Activated CD8-positive, alpha-beta T cell treated with anti-CD3 and anti-CD28 coated beads for 36 hours (primary cell): ENCODE data around the gene CDC42EP1. TPM values are rescaled to one million over a fixed set of nuclear protein-coding genes. Genes with fewer than 3 reads are reported as not detected.
A peak's percentile ranks its signal among the peaks of the same experiment; 100 is the strongest.

Source experiments
- ATAC-seq: fragments of 200-7000 bp; cut with Tn5 transposase; one replicate; pipeline ENCODE4 v1.10.0; 2021; ENCODE audit warnings: mild to moderate bottlenecking, moderate library complexity
- CTCF ChIA-PET: fragments of 350-600 bp; sonication (Branson Sonifier 250); formaldehyde crosslinking; loops from one replicate; lab custom pipeline; 2021; ENCODE audit warnings: antibody characterized with exemption; lab: Charles Lee
- POLR2A ChIA-PET: fragments of 350-600 bp; sonication (Branson Sonifier 250); formaldehyde crosslinking; loops from one replicate; lab custom pipeline; 2021; ENCODE audit warnings: antibody characterized with exemption; lab: Charles Lee
- DNase-seq: peaks from one replicate; pipeline ENCODE4 v3.0.0-alpha.2; 2020
- H3K27ac Mint-ChIP-seq: one replicate; pipeline ENCODE4 v1.8.0; 2021; ENCODE audit warnings: mild to moderate bottlenecking, mixed read lengths
- H3K27me3 Mint-ChIP-seq: one replicate; pipeline ENCODE4 v1.8.0; 2021; ENCODE audit warnings: mixed read lengths
- H3K36me3 Mint-ChIP-seq: one replicate; pipeline ENCODE4 v1.8.0; 2021; ENCODE audit warnings: low read depth, mixed read lengths
- H3K4me1 Mint-ChIP-seq: one replicate; pipeline ENCODE4 v1.8.0; 2021; ENCODE audit warnings: low read depth, mixed read lengths
- H3K4me3 Mint-ChIP-seq: one replicate; pipeline ENCODE4 v1.8.0; 2021; ENCODE audit warnings: mild to moderate bottlenecking, moderate library complexity, mixed read lengths
- H3K9me3 Mint-ChIP-seq: one replicate; pipeline ENCODE4 v1.8.0; 2021; ENCODE audit warnings: mixed read lengths
- intact Hi-C: fragments of 100-400 bp; cut with micrococcal nuclease; formaldehyde crosslinking; loops from one replicate; pipeline ENCODE4 v1.10.0; 2022
- total RNA-seq, 2 experiments: library from RNA; stranded (reverse); gene quantifications; one replicate each; pipeline ENCODE4 v1.2.3, GENCODE V29; 2021
- TF ChIP-seq, protein P1 (sequence below): fragments of 200-600 bp; IDR thresholded peaks from one replicate; pipeline ENCODE4 v1.8.0; 2022; ENCODE audit warnings: antibody characterized with exemption, mild to moderate bottlenecking

The CDC42EP1 gene
- total RNA-seq, 2 experiments from 2014 or later = 0.59 to 0.72 TPM

DNA sequence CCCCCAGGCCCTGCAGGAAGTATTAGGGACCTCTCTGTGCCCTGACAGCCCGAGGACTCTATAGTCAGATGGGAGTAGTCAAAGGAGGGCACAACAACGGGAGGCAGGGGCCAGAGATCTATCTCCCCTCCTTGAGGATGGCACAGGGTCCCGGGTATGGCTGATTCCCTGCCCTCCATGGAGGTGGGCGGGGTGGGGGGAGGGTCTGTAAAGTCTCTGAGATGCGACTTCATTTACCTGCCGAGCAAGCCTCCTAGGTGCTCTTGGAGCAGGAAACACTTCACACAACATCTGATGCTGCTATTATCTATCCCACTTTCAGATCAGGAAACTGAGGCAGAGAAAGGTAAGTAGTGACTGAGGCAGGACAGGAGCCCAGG, 769 bp upstream of the CDC42EP1 start:
- ATAC-seq (no peak), DNase-seq (no peak)
- intact Hi-C loops = no loop called here
- CTCF ChIA-PET = interaction anchor here (5.0 to 15.7 kb wide), 2 partner anchors 8 to 15 kb away, joined by 41 to 501 read pairs; no protein-coding TSS in a partner anchor
- POLR2A ChIA-PET = no interaction called here
- TF ChIP-seq, protein P1, sequence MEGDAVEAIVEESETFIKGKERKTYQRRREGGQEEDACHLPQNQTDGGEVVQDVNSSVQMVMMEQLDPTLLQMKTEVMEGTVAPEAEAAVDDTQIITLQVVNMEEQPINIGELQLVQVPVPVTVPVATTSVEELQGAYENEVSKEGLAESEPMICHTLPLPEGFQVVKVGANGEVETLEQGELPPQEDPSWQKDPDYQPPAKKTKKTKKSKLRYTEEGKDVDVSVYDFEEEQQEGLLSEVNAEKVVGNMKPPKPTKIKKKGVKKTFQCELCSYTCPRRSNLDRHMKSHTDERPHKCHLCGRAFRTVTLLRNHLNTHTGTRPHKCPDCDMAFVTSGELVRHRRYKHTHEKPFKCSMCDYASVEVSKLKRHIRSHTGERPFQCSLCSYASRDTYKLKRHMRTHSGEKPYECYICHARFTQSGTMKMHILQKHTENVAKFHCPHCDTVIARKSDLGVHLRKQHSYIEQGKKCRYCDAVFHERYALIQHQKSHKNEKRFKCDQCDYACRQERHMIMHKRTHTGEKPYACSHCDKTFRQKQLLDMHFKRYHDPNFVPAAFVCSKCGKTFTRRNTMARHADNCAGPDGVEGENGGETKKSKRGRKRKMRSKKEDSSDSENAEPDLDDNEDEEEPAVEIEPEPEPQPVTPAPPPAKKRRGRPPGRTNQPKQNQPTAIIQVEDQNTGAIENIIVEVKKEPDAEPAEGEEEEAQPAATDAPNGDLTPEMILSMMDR = no peak
- Mint-ChIP-seq H3K9me3 (no peaks in the 10 kb centered on the region), H3K36me3 (no peaks in the 10 kb centered on the region), H3K4me1 (peaks cover 20% of the 10 kb centered on the region), H3K4me3 (no peak overlapping the region), H3K27me3 (peaks cover 52% of the 10 kb centered on the region), H3K27ac (no peak overlapping the region)

DNA sequence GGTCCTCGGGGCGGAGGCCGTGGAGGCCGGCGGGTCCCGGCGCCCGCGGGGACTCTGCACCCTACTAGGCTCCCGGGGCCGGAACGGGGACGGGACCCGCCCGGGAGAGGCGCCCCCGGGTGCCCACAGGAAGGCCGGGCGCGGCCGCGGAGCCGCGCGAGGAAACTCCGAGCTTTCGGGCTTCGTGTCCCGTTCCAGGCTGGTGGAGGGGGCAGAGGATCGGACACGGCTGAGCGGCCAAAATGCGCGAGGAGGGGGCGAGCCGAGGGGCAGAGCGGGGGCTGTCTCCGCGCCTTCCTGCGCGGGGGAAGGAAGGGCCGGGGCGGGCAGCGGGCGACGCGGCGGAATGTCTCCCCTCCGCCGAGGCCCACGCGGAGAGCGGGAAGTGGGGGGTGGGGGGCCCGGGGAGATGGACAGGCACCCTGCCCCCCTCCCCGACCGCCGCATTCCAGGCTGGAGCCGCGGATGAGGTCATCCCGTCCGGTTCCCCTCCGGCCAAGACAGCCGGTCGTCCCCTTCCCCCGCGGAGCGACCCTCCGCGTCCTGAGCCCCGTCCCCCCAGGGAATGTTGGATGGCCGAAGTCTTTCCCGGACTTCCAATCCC, 430 bp downstream of the CDC42EP1 start:
- H3K4me1 Mint-ChIP-seq = peaks cover 20% of the 10 kb centered on the region
- no peaks in the 10 kb centered on the region for H3K36me3 Mint-ChIP-seq
- TF ChIP-seq, protein P1 = no peak
- peak overlapping the region; percentile 50 for H3K4me3 Mint-ChIP-seq
- H3K27ac Mint-ChIP-seq = no peak overlapping the region
- intact Hi-C loops = loop anchor here (10.0 kb wide), 1 partner anchor 246 kb away; no protein-coding TSS in a partner anchor
- ChIA-PET POLR2A (interaction anchor here (1.1 to 1.7 kb wide), 2 partner anchors 29 to 47 kb away, joined by 3 to 4 read pairs; no protein-coding TSS in a partner anchor), CTCF (interaction anchor here (0.7 to 15.7 kb wide), 8 partner anchors 9 to 278 kb away, joined by 3 to 501 read pairs (median 5); partner anchors contain the start of gene CYTH4)
- DNase-seq (no peak), ATAC-seq (no peak)
- peaks cover 52% of the 10 kb centered on the region for H3K27me3 Mint-ChIP-seq
- no peaks in the 10 kb centered on the region for H3K9me3 Mint-ChIP-seq

DNA sequence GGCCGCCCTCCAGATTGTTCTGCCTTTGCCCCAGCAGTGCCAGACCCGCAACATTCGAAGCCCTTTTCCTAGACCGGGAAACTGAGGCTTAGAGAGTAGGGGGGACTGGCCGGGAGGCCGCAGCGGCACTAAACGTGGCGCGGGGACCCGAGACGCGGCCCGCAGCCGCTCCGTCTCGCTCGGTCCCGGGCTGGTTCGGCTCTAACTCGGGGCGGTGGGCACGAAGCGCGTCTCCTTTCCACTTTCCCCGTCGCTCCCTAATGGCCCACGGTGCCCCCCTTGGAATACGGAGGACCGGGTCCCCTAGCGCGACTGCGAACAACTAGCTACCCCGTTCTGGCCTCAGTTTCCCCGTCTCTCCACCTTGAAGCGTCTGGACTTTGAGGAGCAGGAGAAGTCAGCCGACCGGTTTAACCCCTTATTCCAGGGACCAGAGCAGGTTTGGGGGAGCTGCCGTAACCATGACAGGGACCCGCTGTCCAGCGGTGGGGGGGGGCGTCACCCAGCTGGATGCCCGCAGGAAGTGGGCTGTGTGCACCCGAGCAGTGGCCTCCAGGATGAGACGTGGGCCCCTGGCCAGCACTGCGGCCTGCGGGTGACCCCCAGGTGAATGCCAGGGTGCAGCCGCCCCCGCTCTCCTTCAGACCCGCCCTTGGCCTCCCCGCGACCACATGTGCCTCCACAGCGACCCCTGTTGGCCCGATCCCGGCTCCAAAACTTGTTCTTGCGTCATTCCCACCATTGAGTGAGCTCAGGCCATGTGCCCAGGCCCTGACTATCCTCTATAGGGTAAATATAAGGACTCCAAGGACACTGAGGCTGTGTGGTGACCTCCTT, 1.1 kb downstream of the CDC42EP1 start:
- Mint-ChIP-seq H3K27ac (peak overlapping the region; percentile 65), H3K27me3 (peaks cover 49% of the 10 kb centered on the region), H3K9me3 (no peaks in the 10 kb centered on the region), H3K4me1 (peaks cover 27% of the 10 kb centered on the region), H3K4me3 (peak overlapping the region; percentile 50), H3K36me3 (no peaks in the 10 kb centered on the region)
- peak; percentile 95 for DNase-seq
- POLR2A ChIA-PET = interaction anchor here (0.6 to 1.7 kb wide), 7 partner anchors 12 to 203 kb away, joined by 3 to 8 read pairs (median 3); no protein-coding TSS in a partner anchor
- TF ChIP-seq, protein P1 = peak; percentile 82
- intact Hi-C loops = loop anchor here (10.0 kb wide), 1 partner anchor 247 kb away; no protein-coding TSS in a partner anchor
- CTCF ChIA-PET = interaction anchor here (0.6 to 15.7 kb wide), 24 partner anchors 9 to 292 kb away, joined by 3 to 501 read pairs (median 3); partner anchors contain the start of genes CYTH4, GGA1, LGALS2 and MFNG
- peak; percentile 68 for ATAC-seq

- Mint-ChIP-seq H3K9me3 (no peaks in the 10 kb centered on the region), H3K4me3 (peak overlapping the region; percentile 31), H3K27me3 (peaks cover 43% of the 10 kb centered on the region), H3K27ac (peak overlapping the region; percentile 65), H3K36me3 (no peaks in the 10 kb centered on the region), H3K4me1 (peaks cover 36% of the 10 kb centered on the region)
- CTCF ChIA-PET = interaction anchor here (0.6 to 15.7 kb wide), 25 partner anchors 8 to 293 kb away, joined by 3 to 501 read pairs (median 3); partner anchors contain the start of genes CYTH4, GGA1, LGALS2 and MFNG
- DNase-seq = no peak
- POLR2A ChIA-PET = interaction anchor here (0.6 to 1.7 kb wide), 7 partner anchors 13 to 202 kb away, joined by 3 to 8 read pairs (median 3); no protein-coding TSS in a partner anchor
- TF ChIP-seq, protein P1 = peak; percentile 50
- intact Hi-C loops = loop anchor here (10.0 kb wide), 1 partner anchor 247 kb away; no protein-coding TSS in a partner anchor
- no peak for ATAC-seq
Measured at GRCh38 chr22:37562049-37562875, 2.0 kb downstream of the CDC42EP1 start.
